ENCODE results near the gene PTPRE. TPM values are rescaled to one million over a fixed set of nuclear protein-coding genes. Genes with fewer than 3 reads are reported as not detected.

Gene PTPRE
- total RNA-seq, 1 experiment from 2014 or later: 12.3 TPM

DNA sequence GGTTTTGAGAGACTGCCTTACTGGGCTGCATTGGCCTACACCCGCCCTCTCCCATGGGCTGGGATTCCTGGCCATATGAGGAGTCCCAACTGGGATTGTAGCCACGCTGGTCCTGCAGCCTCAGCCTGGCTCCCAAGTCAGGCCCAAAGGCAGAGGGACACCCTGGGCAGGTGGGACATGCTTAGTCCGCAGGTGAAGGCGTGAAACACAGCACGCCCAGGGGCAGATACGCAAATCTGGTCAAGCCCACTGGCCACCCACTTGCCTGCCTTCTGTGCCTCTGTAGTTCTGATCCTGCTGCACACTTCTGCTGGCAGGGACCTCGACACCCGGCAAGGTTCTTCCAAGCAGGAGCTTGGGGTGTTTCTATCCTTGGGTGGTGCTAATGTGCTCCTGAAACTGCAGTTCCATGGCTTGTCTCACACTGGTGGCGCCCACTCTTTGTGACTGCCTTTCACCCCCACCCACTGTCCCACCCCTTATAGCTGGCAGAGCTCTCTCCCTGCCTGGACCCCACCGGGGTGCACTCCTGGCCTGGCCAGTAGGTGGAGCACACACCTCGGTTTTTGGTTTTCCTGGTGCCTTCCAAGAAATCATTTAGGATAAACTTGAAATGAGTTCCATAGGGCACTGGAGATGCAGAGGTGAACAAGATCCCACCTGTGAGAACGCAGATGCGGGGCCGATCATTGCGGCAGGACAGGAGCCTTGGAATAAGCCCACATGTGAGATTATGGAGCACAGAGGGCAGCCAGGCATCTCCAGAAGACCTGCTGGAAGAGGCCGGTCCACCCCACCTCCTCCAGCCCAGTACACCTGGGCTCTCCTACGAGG is 171.4 kb downstream of the PTPRE start:
- H3K4me3 ChIP-seq (replicated peaks in 1 of 2; ENCODE audit: low read depth in 1 of 2, low read length in 2 of 2): no peak overlapping the region
- H3K27ac ChIP-seq (ENCODE audit: low read depth, low read length): no peak overlapping the region
- H3K4me2 ChIP-seq (ENCODE audit: low read length): no peak overlapping the region
- H3K79me2 ChIP-seq (ENCODE audit: insufficient read depth, low read length): no peaks in the 10 kb centered on the region
- H3K9ac ChIP-seq (ENCODE audit: low read length): no peak overlapping the region
- no peaks in the 10 kb centered on the region for H3K4me1 ChIP-seq (ENCODE audit: control insufficient read depth in 1 of 2, insufficient read depth in 2 of 2, low read length in 2 of 2)
- POLR2A ChIA-PET: no interaction called here
- H2AFZ ChIP-seq (ENCODE audit: low read depth, low read length, poor library complexity, severe bottlenecking): no peak overlapping the region
- RAD21 ChIA-PET (ENCODE audit: low non-redundant PET in 1 of 2, low total read pairs in 2 of 2, uncharacterized antibody in 2 of 2, unreplicated experiment in 2 of 2): interaction anchor here in 1 of 2 experiments (0.6 to 0.7 kb wide), 2 partner anchors 76 to 77 kb away, joined by 3 to 4 read pairs; no protein-coding TSS in a partner anchor
- no peaks in the 10 kb centered on the region for H3K9me3 ChIP-seq (ENCODE audit: control insufficient read depth in 1 of 2, insufficient read depth in 1 of 2, low read depth in 1 of 2, low read length in 2 of 2)
- ATAC-seq (peak; percentile 98), DNase-seq (ENCODE audit: low read depth, low spot score) (peak; percentile 28)
- no peaks in the 10 kb centered on the region for H3K27me3 ChIP-seq (ENCODE audit: insufficient read depth, low read length)
- intact Hi-C loops (cut with micrococcal nuclease): loop anchor here (1.0 to 5.0 kb wide), 3 partner anchors 72 to 184 kb away; no protein-coding TSS in a partner anchor
- H4K20me1 ChIP-seq (ENCODE audit: insufficient read depth): no peaks in the 10 kb centered on the region; the same call in 1 of the 2 replicates
- CTCF ChIA-PET: interaction anchor here (0.6 to 1.0 kb wide), 17 partner anchors 9 to 224 kb away, joined by 3 to 14 read pairs (median 4); partner anchors contain the start of gene PTPRE
- no TSS peak for BruUV-seq (replicated peaks)
- no peaks in the 10 kb centered on the region for H3K36me3 ChIP-seq (ENCODE audit: control insufficient read depth in 1 of 2, insufficient read depth in 2 of 2, low read length in 2 of 2)
- H3K9me2 ChIP-seq (ENCODE audit: insufficient read depth): no peaks in the 10 kb centered on the region
- no peak for TF ChIP-seq SP1 (IDR thresholded peaks at IDR 0.05; ENCODE audit: low read depth)
- no peak for TF ChIP-seq SRF (IDR thresholded peaks at IDR 0.05; ENCODE audit: low read depth)
- no peak for TF ChIP-seq CEBPB (IDR thresholded peaks at IDR 0.05; ENCODE audit: low read depth)
- TF ChIP-seq FOSL1 (IDR thresholded peaks at IDR 0.05; ENCODE audit: low read depth): no peak
- TF ChIP-seq, protein P1, sequence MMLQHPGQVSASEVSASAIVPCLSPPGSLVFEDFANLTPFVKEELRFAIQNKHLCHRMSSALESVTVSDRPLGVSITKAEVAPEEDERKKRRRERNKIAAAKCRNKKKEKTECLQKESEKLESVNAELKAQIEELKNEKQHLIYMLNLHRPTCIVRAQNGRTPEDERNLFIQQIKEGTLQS (IDR thresholded peaks at IDR 0.05): no peak
- no peak for TF ChIP-seq JUND (IDR thresholded peaks at IDR 0.05)
- TF ChIP-seq CBX3 (IDR thresholded peaks at IDR 0.05; ENCODE audit: low read depth): no peak
- TF ChIP-seq RAD21 (IDR thresholded peaks at IDR 0.05; ENCODE audit: low read depth): peak; percentile 94
- peak; percentile 42 for TF ChIP-seq YY1 (IDR thresholded peaks at IDR 0.05; ENCODE audit: extremely low read depth, insufficient replicate concordance, low read depth, low read length)
- TF ChIP-seq, protein P2, sequence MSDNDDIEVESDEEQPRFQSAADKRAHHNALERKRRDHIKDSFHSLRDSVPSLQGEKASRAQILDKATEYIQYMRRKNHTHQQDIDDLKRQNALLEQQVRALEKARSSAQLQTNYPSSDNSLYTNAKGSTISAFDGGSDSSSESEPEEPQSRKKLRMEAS (IDR thresholded peaks at IDR 0.05): no peak
- no peak for TF ChIP-seq EZH2 (IDR thresholded peaks at IDR 0.05)
- no peak for TF ChIP-seq ZFX (IDR thresholded peaks at IDR 0.05)
- no peak for TF ChIP-seq EZH2phosphoT487 (IDR thresholded peaks at IDR 0.05; ENCODE audit: borderline replicate concordance)
- no peak for TF ChIP-seq SIN3A (IDR thresholded peaks at IDR 0.05; ENCODE audit: low read depth)
- no peak for TF ChIP-seq POLR2AphosphoS5 (IDR thresholded peaks at IDR 0.05; ENCODE audit: low read depth, low read length)
- TF ChIP-seq, protein P3, sequence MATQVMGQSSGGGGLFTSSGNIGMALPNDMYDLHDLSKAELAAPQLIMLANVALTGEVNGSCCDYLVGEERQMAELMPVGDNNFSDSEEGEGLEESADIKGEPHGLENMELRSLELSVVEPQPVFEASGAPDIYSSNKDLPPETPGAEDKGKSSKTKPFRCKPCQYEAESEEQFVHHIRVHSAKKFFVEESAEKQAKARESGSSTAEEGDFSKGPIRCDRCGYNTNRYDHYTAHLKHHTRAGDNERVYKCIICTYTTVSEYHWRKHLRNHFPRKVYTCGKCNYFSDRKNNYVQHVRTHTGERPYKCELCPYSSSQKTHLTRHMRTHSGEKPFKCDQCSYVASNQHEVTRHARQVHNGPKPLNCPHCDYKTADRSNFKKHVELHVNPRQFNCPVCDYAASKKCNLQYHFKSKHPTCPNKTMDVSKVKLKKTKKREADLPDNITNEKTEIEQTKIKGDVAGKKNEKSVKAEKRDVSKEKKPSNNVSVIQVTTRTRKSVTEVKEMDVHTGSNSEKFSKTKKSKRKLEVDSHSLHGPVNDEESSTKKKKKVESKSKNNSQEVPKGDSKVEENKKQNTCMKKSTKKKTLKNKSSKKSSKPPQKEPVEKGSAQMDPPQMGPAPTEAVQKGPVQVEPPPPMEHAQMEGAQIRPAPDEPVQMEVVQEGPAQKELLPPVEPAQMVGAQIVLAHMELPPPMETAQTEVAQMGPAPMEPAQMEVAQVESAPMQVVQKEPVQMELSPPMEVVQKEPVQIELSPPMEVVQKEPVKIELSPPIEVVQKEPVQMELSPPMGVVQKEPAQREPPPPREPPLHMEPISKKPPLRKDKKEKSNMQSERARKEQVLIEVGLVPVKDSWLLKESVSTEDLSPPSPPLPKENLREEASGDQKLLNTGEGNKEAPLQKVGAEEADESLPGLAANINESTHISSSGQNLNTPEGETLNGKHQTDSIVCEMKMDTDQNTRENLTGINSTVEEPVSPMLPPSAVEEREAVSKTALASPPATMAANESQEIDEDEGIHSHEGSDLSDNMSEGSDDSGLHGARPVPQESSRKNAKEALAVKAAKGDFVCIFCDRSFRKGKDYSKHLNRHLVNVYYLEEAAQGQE (IDR thresholded peaks at IDR 0.05; ENCODE audit: low read depth): no peak
- no peak for TF ChIP-seq ELF1 (IDR thresholded peaks at IDR 0.05; ENCODE audit: borderline replicate concordance, low read depth)
- TF ChIP-seq EGR1 (IDR thresholded peaks at IDR 0.05; ENCODE audit: low read depth): no peak
- TF ChIP-seq POLR2A (IDR thresholded peaks at IDR 0.05; ENCODE audit: borderline replicate concordance, extremely low read depth, insufficient read depth, insufficient read length): no peak
- no peak for TF ChIP-seq TCF7L2 (IDR thresholded peaks at IDR 0.05; ENCODE audit: borderline replicate concordance, extremely low read depth, insufficient read depth, insufficient read length)
- no peak for TF ChIP-seq ZNF274 (IDR thresholded peaks at IDR 0.05; ENCODE audit: low read depth, low read length)
- TF ChIP-seq ZBTB33 (IDR thresholded peaks at IDR 0.05; ENCODE audit: extremely low read depth, insufficient replicate concordance, low read length): no peak

Data from HCT116 (cell line).